ENCODE measurements around the gene SMIM38.

Gene SMIM38

DNA sequence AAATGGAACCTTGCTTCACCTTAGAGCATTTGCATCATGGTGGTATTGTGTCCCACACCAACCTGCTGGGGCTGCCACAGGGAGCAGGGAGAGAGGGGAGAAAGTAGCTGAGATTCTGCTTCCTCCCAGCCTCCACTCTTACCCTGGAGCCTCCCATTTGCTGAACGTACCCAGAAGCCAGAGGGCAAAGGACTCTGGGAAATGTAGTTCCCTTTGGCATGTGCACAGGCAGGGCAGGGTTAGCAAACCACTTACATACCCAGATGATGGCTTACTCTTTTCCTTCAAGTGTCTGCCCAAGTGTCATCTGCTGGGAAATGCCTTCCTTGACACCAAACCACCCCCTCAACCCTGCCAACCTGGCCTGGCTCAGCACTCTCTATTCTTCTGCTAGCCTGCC lies 16.9 kb downstream of the SMIM38 start:
- no peak for TF ChIP-seq CTCF (IDR thresholded peaks at IDR 0.05; ENCODE audit: low read depth, low read length)
- no peak overlapping the region for H3K4me3 ChIP-seq (ENCODE audit: low read depth, low read length)
- no peak for DNase-seq

GRCh38 chr11:69173331-69173730 lies 17.6 kb downstream of the SMIM38 start:
- Histone ChIP-seq H3K4me1 (peaks cover 5% of the 10 kb centered on the region; the same call in 1 of the 2 replicates), H3K9me3 (no peaks in the 10 kb centered on the region; the same call in 1 of the 2 replicates), H3K36me3 (no peaks in the 10 kb centered on the region), H3K27me3 (no peaks in the 10 kb centered on the region), H3K4me3 (ENCODE audit: low read depth, low read length) (no peak overlapping the region)
- TF ChIP-seq CTCF (IDR thresholded peaks at IDR 0.05; ENCODE audit: low read depth, low read length) = no peak
- DNase-seq = no peak

More for the DNA sequence above, 16.9 kb downstream of the SMIM38 start:
- H3K9me3 ChIP-seq = no peaks in the 10 kb centered on the region
- H3K4me1 ChIP-seq = peaks cover 5% of the 10 kb centered on the region; the same call in 1 of the 2 replicates
- H3K27me3 ChIP-seq = no peaks in the 10 kb centered on the region
- H3K36me3 ChIP-seq = no peaks in the 10 kb centered on the region

- no peaks in the 10 kb centered on the region; the same call in 1 of the 2 replicates for H3K9me3 ChIP-seq
- no peaks in the 10 kb centered on the region for H3K27me3 ChIP-seq
- no peak overlapping the region for H3K4me3 ChIP-seq (ENCODE audit: low read depth, low read length)
- H3K4me1 ChIP-seq = peaks cover 5% of the 10 kb centered on the region; the same call in 1 of the 2 replicates
- H3K36me3 ChIP-seq = no peaks in the 10 kb centered on the region
- no peak for DNase-seq
- TF ChIP-seq CTCF (IDR thresholded peaks at IDR 0.05; ENCODE audit: low read depth, low read length) = no peak
These were observed 18.3 kb downstream of the SMIM38 start for GRCh38 chr11:69173925-69174581.

GRCh38 chr11:69174841-69175240 lies 19.1 kb downstream of the SMIM38 start:
- no peaks in the 10 kb centered on the region; the same call in 1 of the 2 replicates for H3K9me3 ChIP-seq
- peaks cover 10% of the 10 kb centered on the region for H3K4me1 ChIP-seq
- no peak for DNase-seq
- H3K27me3 ChIP-seq = no peaks in the 10 kb centered on the region
- no peak for TF ChIP-seq CTCF (IDR thresholded peaks at IDR 0.05; ENCODE audit: low read depth, low read length)
- H3K4me3 ChIP-seq (ENCODE audit: low read depth, low read length) = no peak overlapping the region
- no peaks in the 10 kb centered on the region for H3K36me3 ChIP-seq

GRCh38 chr11:69178819-69179482 lies 23.2 kb downstream of the SMIM38 start:
- DNase-seq = no peak
- H3K27me3 ChIP-seq = no peaks in the 10 kb centered on the region
- H3K4me3 ChIP-seq (ENCODE audit: low read depth, low read length) = no peak overlapping the region
- peaks cover 14% of the 10 kb centered on the region for H3K4me1 ChIP-seq
- H3K9me3 ChIP-seq = no peaks in the 10 kb centered on the region; the same call in 1 of the 2 replicates
- no peaks in the 10 kb centered on the region for H3K36me3 ChIP-seq
- no peak for TF ChIP-seq CTCF (IDR thresholded peaks at IDR 0.05; ENCODE audit: low read depth, low read length)

- no peaks in the 10 kb centered on the region for H3K36me3 ChIP-seq
- TF ChIP-seq CTCF (IDR thresholded peaks at IDR 0.05; ENCODE audit: low read depth, low read length) = no peak
- no peaks in the 10 kb centered on the region; the same call in 1 of the 2 replicates for H3K9me3 ChIP-seq
- no peaks in the 10 kb centered on the region for H3K27me3 ChIP-seq
- H3K4me3 ChIP-seq (ENCODE audit: low read depth, low read length) = no peak overlapping the region
- H3K4me1 ChIP-seq = peaks cover 14% of the 10 kb centered on the region
- DNase-seq = no peak
These were observed 24.5 kb downstream of the SMIM38 start for GRCh38 chr11:69180226-69180625.
